Tibial artery (tissue), 4 donors: Measurements from ENCODE around the gene IL37.

Experiments used
- DNase-seq, 2 donors: peaks; one replicate each; pipeline ENCODE4 v3.0.0-alpha.2; 2019
- H3K27ac ChIP-seq, 2 donors: fragments of 200-600 bp; sonication (generic) in 1 of 2; 1 replicate in 1 of 2; 2 replicates in 1 of 2; pipeline ENCODE4 v1.5.1; 2018 to 2019; ENCODE audit warnings: mild to moderate bottlenecking in 1 of 2
- H3K27me3 ChIP-seq, 2 donors: fragments of 200-600 bp; sonication (generic) in 1 of 2; one replicate each; pipeline versions ENCODE4 v1.5.1 to v1.6.0; 2016 to 2019
- H3K36me3 ChIP-seq, 3 donors: fragments of 200-600 bp; sonication (generic) in 2 of 3; one replicate each; pipeline ENCODE4 v1.5.1; 2016 to 2019; ENCODE audit warnings: mild to moderate bottlenecking in 2 of 3
- H3K4me1 ChIP-seq, 4 donors: fragments of 200-600 bp; sonication (generic) in 2 of 4; 1 replicate in 3 of 4; 2 replicates in 1 of 4; pipeline ENCODE4 v1.5.1; 2016 to 2019
- H3K4me3 ChIP-seq, 2 donors: fragments of 200-600 bp; sonication (generic) in 1 of 2; 1 replicate in 1 of 2; 2 replicates in 1 of 2; pipeline ENCODE4 v1.5.1; 2018 to 2019; ENCODE audit warnings: mild to moderate bottlenecking in 2 of 2
- H3K9me3 ChIP-seq, 3 donors: fragments of 200-600 bp; sonication (generic) in 1 of 3; one replicate each; pipeline ENCODE4 v1.5.1; 2016 to 2019
- CTCF ChIP-seq, 2 experiments: fragments of 200-600 bp in 1 of 2; fragments of 450-650 bp in 1 of 2; IDR thresholded peaks; one replicate each; pipeline ENCODE4 v1.5.1; 2017 to 2019; ENCODE audit warnings: antibody characterized with exemption in 2 of 2, mild to moderate bottlenecking in 1 of 2, moderate library complexity in 1 of 2
- intact Hi-C: fragments of 100-400 bp; cut with DNase I; formaldehyde crosslinking; loops from one replicate; pipeline ENCODE4 v1.15.0; 2023; ENCODE audit warnings: low total_unique reads

Gene IL37

DNA sequence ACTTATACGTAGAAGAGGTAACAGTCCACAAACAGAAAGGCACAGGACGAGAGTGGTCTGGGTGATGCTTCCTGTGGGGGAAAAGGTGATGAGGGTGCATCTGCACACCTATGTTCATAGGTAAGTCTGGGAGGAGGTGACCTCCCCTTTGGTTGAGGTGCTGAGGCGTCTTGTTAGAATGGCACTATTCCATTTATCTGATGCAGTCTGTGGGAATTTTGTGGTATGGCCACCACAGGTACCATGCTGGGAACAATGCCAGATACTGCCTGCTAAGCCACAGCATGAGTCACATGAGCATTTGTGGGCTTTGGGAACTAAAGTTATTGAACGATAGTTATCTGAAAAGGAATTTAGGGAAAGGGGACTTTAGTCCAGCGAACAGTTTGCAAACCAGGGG, 27.9 kb downstream of the IL37 start:
- no peak for TF ChIP-seq CTCF (IDR thresholded peaks at IDR 0.05)
- intact Hi-C loops = no loop called here
- no peaks in the 10 kb centered on the region for H3K36me3 ChIP-seq
- no peak overlapping the region for H3K27ac ChIP-seq
- DNase-seq = no peak
- H3K4me3 ChIP-seq = no peak overlapping the region
- H3K27me3 ChIP-seq = no peaks in the 10 kb centered on the region
- no peaks in the 10 kb centered on the region for H3K4me1 ChIP-seq
- no peaks in the 10 kb centered on the region for H3K9me3 ChIP-seq

DNA sequence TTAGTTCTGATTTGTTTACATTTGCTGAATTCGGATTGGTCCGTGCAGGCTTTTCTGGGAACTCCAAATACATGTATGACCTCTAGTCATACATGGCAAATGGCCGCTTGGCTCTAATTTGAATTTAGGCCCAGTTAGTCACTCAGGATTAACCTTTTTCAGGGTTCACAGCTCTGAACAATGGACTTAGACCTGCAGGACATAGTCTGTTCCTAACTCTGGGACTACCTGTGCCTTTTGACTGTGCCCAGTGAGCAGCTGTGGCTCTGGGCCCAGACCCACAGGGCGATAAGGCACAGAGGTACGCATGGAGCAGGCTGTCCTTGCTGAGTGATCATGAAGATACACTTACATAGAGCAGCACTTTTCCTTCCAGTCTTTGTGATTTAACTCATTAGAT, 28.5 kb downstream of the IL37 start:
- no peak overlapping the region for H3K27ac ChIP-seq
- intact Hi-C loops = no loop called here
- no peak for DNase-seq

GRCh38 chr2:112940859-112941625, 30.1 kb downstream of the IL37 start:
- Histone ChIP-seq H3K27me3 (no peaks in the 10 kb centered on the region), H3K4me1 (no peaks in the 10 kb centered on the region), H3K36me3 (no peaks in the 10 kb centered on the region), H3K4me3 (no peak overlapping the region), H3K27ac (no peak overlapping the region), H3K9me3 (peaks cover 0 to 15% (median 10%) of the 10 kb centered on the region in 3 donors)
- intact Hi-C loops = no loop called here
- no peak for DNase-seq
- TF ChIP-seq CTCF (IDR thresholded peaks at IDR 0.05) = no peak

More for the DNA sequence above, 28.5 kb downstream of the IL37 start:
- Histone ChIP-seq H3K4me3 (no peak overlapping the region), H3K27me3 (no peaks in the 10 kb centered on the region), H3K4me1 (no peaks in the 10 kb centered on the region), H3K36me3 (no peaks in the 10 kb centered on the region), H3K9me3 (no peaks in the 10 kb centered on the region)
- TF ChIP-seq CTCF (IDR thresholded peaks at IDR 0.05) = no peak

DNA sequence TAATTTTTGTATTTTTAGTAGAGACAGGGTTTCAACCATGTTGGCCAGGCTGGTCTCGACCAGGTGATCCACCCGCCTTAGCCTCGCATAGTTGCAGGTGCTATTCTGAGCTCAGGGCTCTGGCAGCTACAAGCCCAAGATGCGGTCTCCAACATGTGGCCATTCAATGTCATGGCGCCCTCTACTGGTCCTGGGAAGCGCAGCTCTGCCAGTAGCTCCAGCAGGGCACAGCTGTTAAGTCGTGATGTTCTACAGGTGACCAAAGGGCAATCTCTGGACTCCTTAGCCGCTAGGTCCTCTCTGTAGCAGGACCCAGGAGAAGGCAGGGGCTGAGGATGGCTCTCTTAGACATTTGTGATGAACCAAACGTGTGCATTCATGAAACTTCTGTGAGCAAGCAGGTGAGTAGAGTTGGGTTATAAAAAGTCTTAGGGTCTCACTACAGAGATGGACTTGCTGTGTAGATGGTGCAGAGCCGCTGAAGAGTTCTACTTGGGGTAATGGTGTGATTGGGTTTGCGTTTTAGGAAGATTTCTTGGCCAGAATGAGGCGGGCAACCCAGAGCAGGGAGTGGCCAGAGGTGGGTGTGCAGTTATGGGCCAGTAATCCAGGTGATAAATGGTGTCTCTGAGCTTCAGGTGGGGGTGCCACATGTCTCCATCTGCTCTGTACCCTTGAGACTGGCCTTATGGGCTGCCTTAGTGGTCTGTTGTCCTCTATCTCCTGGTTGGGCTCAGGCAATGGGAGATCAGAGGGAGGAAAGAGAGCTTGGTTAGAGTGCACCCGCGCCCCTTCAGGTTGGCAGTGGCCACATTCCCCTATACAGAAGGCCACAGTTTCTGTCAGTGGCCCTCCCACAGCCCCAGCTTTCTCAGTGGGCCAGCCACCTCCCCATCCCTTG, 31.0 kb downstream of the IL37 start:
- TF ChIP-seq CTCF (IDR thresholded peaks at IDR 0.05) = peak in 1 of 2 experiments; percentile 21
- Histone ChIP-seq H3K27ac (no peak overlapping the region), H3K4me3 (no peak overlapping the region), H3K36me3 (no peaks in the 10 kb centered on the region), H3K27me3 (no peaks in the 10 kb centered on the region), H3K4me1 (no peaks in the 10 kb centered on the region), H3K9me3 (peaks cover 0 to 20% (median 14%) of the 10 kb centered on the region in 3 donors)
- intact Hi-C loops = no loop called here
- DNase-seq = peak in 1 of 2 donors; percentile 35

- Histone ChIP-seq H3K27me3 (no peaks in the 10 kb centered on the region), H3K36me3 (no peaks in the 10 kb centered on the region), H3K4me3 (no peak overlapping the region), H3K9me3 (peaks cover 0 to 22% (median 20%) of the 10 kb centered on the region in 3 donors), H3K27ac (no peak overlapping the region), H3K4me1 (no peaks in the 10 kb centered on the region)
- DNase-seq = no peak
- intact Hi-C loops = no loop called here
- TF ChIP-seq CTCF (IDR thresholded peaks at IDR 0.05) = no peak
Observed at GRCh38 chr2:112942654-112943002, 31.7 kb downstream of the IL37 start.
